ENCODE measurements around the gene MAP2K4.

Gene MAP2K4

DNA sequence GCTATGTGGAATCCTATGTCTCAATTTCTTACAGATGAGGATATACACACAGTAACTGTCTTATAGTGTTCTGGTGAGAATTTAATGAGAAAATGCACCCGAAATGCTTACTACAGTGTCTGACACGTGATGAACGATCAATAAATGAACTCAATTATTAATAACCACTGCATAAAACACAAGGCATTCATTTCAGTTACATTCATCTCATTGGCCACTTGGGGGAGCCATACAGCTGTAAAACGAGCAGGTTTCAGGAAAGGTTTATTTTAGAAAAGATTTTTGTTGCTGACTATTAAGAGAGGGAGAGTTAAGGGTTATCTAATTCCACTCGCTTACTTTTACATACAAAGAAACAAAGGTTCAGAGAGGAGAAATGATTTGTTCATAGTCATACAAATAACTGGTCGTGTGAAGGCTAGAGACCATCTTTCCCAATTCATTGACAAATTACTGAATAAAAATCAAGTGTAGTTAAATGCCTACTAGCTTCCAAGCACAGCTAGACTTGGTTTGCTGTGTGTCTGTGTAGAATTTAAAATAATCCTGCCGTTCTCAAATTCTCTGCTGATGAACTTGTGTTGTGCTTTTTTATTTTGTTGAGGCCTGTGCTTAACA lies 160.1 kb downstream of the MAP2K4 start:
- no peaks in the 10 kb centered on the region for H3K9me3 Mint-ChIP-seq
- no peak for DNase-seq (ENCODE audit: low spot score)
- H3K27ac Mint-ChIP-seq, result no peak overlapping the region
- H3K4me3 Mint-ChIP-seq, result no peak overlapping the region
- no peaks in the 10 kb centered on the region for H3K4me1 Mint-ChIP-seq (ENCODE audit: low read depth)
- no peaks in the 10 kb centered on the region for H3K27me3 Mint-ChIP-seq (ENCODE audit: low read depth)
- H3K36me3 Mint-ChIP-seq (ENCODE audit: low read depth), result no peaks in the 10 kb centered on the region

- Mint-ChIP-seq H3K4me1 (ENCODE audit: low read depth) (no peaks in the 10 kb centered on the region), H3K27me3 (ENCODE audit: low read depth) (no peaks in the 10 kb centered on the region), H3K9me3 (peaks cover 9% of the 10 kb centered on the region), H3K27ac (no peak overlapping the region), H3K36me3 (ENCODE audit: low read depth) (no peaks in the 10 kb centered on the region), H3K4me3 (no peak overlapping the region)
- no peak for DNase-seq (ENCODE audit: low spot score)
These were observed 167.0 kb downstream of the MAP2K4 start for GRCh38 chr17:12187658-12188057.

GRCh38 chr17:12193144-12193735 lies 172.6 kb downstream of the MAP2K4 start:
- DNase-seq (ENCODE audit: low spot score), result no peak
- no peaks in the 10 kb centered on the region for H3K4me1 Mint-ChIP-seq (ENCODE audit: low read depth)
- H3K27ac Mint-ChIP-seq, result no peak overlapping the region
- H3K27me3 Mint-ChIP-seq (ENCODE audit: low read depth), result no peaks in the 10 kb centered on the region
- H3K36me3 Mint-ChIP-seq (ENCODE audit: low read depth), result no peaks in the 10 kb centered on the region
- no peak overlapping the region for H3K4me3 Mint-ChIP-seq
- peaks cover 14% of the 10 kb centered on the region for H3K9me3 Mint-ChIP-seq
